Ureter (tissue), 1 donor: ENCODE measurements around the gene MATN1. TPM values are rescaled to one million over a fixed set of nuclear protein-coding genes. Genes with fewer than 3 reads are reported as not detected.
A peak's percentile ranks its signal among the peaks of the same experiment; 100 is the strongest.

Experiments
- DNase-seq: peaks from one replicate; pipeline ENCODE4 v3.0.0-alpha.2; 2020; ENCODE audit warnings: low spot score
- total RNA-seq: library from RNA; stranded (reverse); gene quantifications from one replicate; pipeline ENCODE4 v1.2.4, GENCODE V29; 2023
- donor health status: DM: yes; HTN: yes; CAD: no.

Gene MATN1
- total RNA-seq, 1 donor from 2014 or later: not detected

DNA sequence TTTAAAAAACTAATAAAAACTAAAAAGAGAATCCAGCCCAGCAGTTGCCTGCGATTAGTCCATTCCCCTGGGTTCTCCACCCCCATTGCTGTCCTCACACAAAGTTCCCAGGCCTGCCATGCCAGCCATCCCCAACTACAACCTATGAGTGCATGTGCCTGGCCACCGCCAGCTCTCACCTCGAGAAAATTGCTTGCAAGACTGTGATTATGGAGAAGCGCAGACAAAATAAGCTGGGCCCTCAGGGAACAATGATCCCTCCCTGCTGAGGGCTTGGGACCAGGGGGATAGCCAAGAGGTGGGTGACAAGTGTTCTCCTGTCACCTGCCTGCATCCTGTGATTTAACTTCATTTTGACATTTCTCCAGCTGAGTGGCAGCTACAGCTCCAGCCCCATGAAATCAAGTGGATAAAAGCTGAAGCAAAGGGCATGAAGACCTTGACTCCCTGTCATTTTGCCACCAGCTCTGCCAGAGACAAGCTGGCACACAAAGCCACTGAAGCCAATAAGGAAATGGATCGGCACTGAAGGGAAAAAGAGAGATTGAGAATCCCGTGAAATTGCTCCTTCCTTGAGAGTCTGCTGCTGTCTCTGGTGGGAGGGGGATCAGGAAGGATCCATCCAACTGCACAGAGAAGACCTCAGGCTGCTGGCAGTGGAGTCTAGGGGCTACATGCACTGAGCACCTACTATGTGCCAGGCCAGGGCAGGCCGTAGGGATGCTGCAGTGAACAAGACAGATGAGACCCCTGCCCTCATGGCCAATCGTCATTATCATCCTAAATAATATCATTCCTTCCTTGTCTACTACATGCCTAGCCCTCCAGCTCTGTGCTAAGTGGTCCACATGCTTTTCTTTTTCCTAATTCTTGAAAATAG is 40.7 kb downstream of the MATN1 start:
- no peak for DNase-seq

- no peak for DNase-seq
These were observed 41.6 kb downstream of the MATN1 start for GRCh38 chr1:30681782-30682181.

- DNase-seq: no peak
These were observed 42.5 kb downstream of the MATN1 start for GRCh38 chr1:30680879-30681278.

DNA sequence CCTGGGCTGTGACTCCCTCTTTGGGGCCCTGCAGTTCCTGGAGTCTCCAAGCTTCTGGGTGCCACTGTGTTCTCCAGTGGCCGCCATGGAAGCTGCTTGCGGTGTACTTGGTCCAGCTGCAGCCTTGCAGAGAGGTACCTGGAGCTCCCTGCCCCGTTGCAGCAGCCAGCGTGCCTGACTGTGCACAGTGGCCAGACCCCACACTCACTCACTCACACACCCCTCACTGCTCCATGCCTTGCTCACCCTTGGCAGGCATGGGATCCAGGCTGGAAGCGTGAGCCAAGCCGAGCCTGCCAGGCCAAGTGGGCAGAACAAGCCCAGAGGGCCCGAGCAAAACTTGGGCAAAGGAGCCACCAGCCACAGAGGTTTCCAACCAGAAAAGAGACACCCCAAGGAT is 43.0 kb downstream of the MATN1 start:
- DNase-seq: no peak

- no peak for DNase-seq
These were observed 43.4 kb downstream of the MATN1 start for GRCh38 chr1:30679976-30680305.

DNA sequence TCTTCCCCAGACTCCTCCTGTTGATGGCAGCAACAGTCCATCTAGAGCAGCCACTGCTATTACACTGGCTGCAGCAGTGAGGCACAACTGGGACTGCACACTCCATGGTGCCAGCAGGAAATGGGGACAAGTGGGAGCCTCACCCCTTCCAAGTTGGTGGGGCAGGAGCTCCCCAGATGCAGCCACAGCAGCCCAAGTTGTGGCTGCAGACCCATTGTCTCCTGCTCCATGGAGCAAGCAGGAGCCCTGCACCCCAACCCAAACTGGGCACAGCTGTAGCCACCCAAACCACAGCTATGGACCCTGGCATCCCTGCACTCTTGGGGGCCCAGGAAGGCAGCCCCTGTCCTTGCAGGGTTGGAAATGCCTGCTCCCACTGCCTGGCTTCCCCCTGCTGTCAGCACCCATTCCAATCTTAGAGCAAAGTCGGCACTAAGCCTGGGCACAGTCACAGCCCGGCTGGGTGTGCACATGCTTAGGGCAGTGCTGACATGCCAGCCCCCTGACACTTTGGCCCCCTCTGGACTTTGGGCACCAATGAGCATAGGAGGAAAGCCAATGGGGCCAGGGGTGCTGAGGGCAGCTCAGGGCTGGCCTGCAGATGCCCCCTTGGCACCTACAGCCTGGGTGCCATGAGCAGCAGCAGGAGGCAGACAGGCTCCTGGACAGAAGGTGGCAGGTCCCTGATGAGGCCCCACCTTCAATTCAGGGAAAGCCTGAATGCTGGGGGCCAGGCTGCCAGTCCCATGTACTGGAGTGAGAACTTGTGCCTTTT is 44.0 kb downstream of the MATN1 start:
- DNase-seq: no peak

- no peak for DNase-seq
These were observed 45.2 kb downstream of the MATN1 start for GRCh38 chr1:30678209-30678608.

DNA sequence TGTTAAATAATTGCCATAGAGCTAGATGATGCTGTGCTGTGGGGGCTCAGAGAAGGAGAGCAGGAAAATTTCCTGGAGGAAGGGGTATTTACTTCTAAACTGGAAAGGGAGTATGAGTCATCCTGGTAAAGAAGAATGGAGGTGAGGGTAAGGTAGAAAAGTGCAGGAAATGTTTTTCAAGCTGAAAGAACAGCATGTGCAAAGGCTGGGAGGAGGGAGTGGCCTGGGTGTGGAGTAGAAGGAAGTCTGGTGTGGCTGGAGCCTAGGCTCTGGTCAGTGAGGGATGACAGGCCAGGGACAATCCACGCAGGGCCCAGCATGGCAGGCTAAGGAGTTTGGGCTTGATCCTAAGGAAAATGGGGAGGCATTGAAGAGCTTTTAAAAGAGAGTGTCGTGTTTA is 45.9 kb downstream of the MATN1 start:
- DNase-seq: no peak

DNA sequence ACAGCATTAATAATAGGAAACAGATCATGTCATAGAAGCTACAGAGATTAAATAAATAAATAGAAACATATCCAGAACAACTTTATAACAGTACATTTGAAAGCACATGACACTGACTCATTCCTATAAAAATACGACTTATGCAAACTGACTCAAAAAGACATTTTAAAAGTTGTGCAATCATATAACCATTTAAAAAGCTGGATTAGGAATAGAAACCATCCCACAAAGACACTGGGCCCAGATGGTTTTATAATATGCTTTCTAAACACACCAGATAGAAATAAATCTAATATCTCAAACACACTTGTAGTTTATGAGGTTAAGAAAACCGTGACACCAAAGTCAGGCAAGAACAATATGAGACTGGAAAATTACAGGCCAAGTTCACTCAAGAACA is 47.6 kb downstream of the MATN1 start:
- no peak for DNase-seq

DNA sequence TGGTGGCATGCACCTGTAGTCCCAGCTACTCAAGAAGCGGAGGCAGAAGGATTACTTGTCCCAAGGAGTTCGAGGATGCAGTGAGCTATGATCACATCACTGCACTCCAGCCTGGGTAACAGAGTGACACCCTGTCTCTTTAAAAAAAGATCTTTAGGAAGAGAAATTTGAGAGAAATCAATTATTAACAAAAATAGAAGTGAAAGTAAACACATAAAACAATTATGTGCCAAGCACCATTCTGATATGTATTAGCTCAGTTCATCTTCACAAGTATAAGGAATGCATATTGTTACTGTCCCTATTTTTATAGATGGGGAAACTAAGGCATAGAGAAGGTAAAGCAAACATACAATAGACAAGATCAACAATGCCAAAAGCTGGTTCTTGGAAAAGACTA is 48.1 kb downstream of the MATN1 start:
- no peak for DNase-seq

DNA sequence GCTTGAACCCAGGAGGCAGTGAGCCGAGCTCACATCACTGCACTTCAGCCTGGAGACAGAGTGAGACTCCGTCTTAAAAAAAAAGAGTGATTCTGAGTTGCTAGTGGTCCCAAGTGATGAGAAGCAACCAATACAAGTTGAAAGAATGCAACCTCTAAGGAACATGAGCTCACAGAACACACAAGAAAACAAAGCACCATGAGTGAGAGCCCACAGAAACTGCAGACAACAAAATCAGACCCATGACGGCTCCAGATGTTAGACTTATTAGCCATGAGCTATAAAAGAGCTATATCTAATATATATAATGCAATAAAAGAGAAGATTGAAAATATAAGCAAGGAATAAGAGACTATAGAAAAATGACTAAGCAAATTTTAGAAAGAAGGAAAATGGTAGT is 50.0 kb downstream of the MATN1 start:
- DNase-seq: no peak

GRCh38 chr1:30672661-30673060 is 50.7 kb downstream of the MATN1 start:
- no peak for DNase-seq

DNA sequence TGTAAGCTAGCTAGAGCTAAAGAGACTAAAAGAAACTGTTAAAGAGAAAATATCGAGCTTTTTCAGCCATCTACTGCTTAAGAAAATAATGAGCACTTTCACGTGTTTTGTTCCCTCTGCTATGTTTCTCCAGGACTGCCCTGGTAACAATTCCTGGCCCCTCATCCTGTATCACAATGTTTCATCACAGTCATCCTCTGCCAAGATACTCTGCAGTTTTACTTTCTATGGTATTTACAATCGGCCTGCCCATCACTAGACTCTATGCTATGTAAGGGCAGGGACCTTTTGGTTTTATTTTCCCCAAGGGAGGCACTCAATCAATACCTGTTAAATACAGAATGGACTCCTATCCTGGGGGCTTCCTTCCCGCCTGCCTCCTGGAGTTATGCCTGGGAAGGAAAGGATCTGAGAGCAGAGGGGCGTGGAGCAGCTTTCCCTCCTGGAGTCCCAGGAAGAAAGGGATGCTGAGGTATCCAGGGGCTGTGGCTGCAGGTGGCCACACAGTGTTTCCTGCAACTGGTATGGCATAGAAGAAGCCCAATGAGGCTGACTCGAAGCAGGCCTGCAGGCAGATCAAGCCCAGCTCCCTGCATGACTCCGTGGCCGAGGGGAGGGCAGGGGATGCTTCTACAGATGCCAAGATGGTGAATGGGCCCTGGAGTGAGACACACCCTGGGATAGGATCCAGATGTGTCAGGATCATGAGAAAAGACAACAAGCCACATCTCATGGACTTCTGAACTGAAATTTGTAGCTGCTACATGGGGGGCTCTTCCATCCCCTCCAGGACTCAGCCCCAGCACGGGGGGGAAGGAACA is 52.9 kb downstream of the MATN1 start:
- no peak for DNase-seq

GRCh38 chr1:30668546-30669327 is 54.6 kb downstream of the MATN1 start:
- no peak for DNase-seq

- peak; percentile 65 for DNase-seq
These were observed 55.4 kb downstream of the MATN1 start for GRCh38 chr1:30668024-30668423.

DNA sequence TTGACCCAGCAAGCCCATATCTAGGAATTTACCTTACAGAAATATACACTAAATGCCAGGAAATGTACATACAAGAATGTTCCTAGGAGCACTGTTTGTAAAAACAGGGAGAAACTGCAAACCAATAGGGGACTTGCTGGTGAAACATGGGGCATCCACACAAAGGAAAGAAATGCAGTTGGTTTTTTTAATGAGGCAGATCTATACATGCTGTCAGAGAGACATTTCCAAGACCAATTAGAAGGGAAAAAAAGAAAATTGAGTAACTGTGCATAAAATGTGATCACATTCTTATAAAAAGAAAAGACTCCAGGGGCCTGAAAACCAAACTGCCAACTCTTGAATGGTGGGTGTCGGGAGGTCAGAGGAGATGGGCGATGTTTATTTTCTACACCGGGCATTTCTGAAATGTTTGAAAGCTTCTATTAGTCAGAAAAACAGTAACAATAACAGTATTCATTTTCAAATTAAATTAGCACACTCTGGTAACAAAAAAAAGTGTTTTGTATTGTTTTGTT is 56.6 kb downstream of the MATN1 start:
- DNase-seq: no peak

- no peak for DNase-seq
These were observed 58.0 kb downstream of the MATN1 start for GRCh38 chr1:30665216-30666010.

DNA sequence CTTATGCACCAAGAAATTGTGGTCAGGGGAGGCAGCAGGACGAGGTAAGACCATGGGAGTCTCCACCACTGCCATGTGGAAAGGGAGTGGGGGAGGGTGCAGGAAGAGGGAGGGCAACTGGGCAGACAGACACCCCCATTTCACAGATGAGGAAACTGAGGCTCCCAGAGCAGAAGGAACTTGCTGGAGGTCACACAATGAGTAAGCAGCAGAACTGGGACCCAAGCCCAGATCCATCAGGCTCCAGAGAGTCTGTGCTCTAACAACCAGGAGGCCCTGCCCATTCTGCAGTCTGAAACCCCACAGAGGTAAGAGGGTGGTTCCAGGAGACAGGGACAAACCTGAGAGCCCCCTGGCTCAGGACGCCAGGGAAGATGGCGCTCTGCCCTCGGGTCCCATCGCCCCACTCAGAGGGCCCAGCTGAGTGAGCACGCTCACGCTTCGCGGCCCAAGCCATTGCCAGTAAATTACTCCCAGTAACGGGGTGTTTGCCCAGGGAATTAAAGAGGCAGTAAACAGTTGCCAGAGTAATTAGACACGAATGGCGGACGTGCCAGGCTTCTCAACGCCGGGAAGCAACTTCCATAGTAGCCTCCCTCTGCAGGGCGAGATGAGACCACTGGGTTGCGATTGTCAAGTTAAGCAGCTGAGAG is 59.2 kb downstream of the MATN1 start:
- DNase-seq: no peak

DNA sequence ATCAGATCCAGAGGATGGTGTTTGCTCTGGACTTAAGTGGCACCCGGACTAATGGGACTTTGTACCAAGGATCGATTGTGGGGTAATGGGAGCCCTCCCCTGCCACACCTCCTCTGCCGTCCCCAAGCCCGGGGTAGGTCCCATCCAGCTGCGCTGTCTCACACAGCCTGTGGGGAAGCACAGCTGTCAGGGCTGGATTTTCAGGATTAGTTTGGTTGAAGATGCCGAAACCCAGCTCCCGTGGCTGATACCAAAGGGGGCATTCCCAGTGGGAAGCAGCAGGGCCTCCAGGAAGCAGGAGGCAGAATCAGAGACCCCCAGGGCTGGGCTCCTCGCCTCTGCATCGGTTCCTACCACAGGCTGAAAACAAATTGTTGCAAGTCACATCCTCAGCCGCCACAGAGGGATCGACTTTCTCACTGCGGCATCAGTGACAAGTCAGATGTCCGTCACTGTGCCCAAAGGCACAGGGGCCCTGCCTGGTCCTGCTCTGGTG is 59.7 kb downstream of the MATN1 start:
- DNase-seq: no peak
